NCI-H2227 treated with DMSO at 0.1 percent for 48 hours (cell line): ENCODE measurements around the gene PHC3.
"Not testable (repeated sequence)": the region's sequence is repeated elsewhere in the genome, so short reads cannot be mapped to it uniquely, and the experiment has no call there.

Experiments
- DNase-seq: peaks from one replicate; lab custom pipeline; 2025; lab: John Stamatoyannopoulos, UW

PHC3 gene

DNA sequence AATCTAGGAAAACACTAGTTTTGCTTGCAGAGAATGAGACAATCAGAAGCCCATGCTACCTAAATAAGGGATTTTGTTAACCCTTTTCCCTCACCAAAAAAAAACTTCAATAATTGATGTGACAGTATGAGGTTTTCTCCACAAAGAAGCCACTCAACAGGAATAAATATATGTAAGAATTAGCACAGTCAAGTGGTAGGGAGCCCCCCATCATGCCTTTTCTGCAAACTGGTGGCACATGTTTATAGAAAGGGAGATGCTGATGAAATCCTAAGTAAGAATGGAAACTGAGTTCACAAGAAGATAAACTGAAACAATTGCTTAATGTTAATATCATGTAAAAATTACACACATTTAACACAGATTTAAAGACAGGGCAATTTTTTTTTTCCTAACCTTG is 51.0 kb downstream of the PHC3 start:
- no peak for DNase-seq

DNA sequence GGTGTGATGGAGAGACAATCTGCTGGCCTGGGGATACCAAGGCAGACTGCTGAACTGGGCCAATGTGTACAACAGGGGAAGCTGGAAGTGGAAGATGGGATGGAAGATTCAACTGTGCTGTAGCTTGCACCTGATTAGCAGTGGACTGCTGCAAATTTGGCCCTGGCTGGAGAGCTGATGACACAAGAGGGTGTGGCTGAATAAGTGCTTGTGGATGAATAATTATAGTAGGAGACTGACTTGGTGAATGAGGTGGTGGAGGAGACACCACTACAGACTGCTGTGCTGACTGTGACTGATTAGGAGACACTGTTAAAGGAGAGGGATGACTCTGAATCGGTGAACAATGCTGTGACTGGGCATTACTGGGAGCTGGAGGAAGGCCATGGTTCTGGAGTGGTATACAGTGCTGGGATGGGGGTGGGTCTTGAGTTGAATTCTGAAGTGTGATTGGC is 52.5 kb downstream of the PHC3 start:
- no peak for DNase-seq

- no peak for DNase-seq
Observed at GRCh38 chr3:170128259-170128976, 53.1 kb downstream of the PHC3 start.

DNA sequence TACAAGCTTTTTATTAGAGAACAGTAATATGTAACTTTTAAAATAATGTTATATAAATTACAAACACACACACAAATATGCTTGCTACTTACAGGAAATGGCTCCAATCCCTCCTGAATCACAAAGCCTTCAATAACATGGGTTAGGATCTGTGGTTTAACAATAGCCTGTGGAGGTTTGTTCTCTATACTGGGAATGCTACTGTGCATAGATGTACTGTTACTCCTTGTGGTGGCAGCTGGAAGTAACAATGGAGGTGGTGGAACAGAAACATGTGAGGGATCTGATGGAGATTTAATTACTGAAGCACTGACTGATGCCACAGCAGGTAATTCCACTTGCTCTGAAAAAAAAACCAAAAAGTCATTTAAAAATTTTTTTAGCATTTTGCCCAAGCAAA is 64.4 kb downstream of the PHC3 start:
- no peak for DNase-seq

- DNase-seq = not testable (repeated sequence)
Observed at GRCh38 chr3:170114165-170114564, 67.4 kb downstream of the PHC3 start.

DNA sequence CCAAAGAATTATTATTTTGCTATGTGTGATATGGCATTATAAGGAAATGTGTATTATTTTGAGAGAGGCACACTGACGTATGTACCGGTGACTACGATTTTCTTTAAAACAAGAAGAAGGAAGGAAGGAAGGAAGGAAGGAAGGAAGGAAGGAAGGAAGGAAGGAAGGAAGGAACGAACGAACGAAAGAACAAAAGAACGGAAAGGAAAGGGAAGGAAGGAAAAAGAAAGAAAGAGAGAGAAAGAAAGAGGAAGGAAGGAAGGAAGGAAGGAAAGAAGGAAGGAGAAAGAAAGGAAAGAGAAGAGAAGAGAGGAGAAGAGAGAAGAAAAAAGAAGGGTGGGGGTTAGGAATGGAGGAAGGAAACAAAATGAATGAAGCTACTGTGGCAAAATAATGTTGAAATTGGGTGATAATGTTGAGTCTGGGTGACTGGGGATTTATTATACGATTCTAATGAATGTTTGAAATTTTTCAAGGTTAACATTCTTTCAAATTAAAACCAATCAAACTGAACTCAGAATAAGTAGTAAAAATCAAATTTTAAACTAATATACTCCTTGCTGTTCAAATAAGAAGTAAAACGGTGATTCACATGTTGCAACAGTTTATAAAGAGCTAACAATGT is 70.3 kb downstream of the PHC3 start:
- no peak for DNase-seq

DNA sequence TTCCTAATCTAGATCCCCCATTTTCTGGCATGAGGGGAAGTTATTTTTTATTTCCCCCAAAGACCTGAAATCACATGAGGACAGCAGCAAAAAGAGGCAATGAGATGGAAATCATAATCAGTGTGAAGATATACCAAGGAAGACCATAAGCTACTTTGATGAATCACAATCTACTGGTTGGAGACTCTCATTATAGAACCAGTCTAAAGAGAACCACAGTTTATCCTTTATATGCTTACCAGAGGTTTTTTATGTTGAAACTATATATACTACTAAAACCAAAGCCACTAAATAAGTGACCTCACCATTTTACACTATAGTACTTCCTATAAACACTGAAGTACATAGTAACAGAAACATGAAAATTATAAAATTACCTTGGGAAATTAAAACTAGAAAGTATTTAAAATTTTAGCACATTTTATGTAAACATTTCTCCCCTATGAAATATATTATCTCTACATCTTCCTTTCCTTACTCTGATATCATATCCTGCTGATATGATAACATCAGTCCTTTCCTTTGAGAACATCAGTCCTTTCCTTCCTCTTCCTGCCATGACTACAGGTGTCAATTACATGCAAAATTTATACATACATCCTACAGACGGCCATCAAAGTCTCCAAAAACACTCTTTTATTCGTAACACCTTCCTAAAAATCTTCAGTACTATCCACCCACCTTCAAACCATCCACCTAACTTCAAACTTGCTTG is 71.8 kb downstream of the PHC3 start:
- no peak for DNase-seq

GRCh38 chr3:170108955-170109354 is 72.6 kb downstream of the PHC3 start:
- no peak for DNase-seq

GRCh38 chr3:170107941-170108340 is 73.6 kb downstream of the PHC3 start:
- no peak for DNase-seq

- no peak for DNase-seq
Observed at GRCh38 chr3:170102431-170102830, 79.1 kb downstream of the PHC3 start.

- no peak for DNase-seq
Observed at GRCh38 chr3:170100944-170101343, 80.6 kb downstream of the PHC3 start.

DNA sequence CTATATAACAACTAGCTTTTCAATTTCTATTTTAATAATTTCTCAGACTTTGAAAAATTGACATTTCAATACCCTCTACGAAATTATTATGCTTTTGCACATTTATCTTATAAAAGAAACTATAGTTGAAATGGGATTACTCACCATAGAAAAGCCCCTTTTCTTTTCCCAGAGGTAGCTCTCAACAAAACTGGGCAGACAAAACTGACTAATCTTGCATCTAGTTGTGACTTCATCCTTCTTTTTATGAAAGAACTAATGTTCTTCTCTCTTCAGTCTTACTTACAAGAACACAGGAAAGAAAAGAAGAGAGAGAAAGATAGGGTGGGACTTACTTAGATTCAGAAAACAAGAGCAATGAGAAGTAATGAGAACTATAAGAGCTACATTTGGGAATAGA is 82.8 kb downstream of the PHC3 start:
- DNase-seq = no peak

DNA sequence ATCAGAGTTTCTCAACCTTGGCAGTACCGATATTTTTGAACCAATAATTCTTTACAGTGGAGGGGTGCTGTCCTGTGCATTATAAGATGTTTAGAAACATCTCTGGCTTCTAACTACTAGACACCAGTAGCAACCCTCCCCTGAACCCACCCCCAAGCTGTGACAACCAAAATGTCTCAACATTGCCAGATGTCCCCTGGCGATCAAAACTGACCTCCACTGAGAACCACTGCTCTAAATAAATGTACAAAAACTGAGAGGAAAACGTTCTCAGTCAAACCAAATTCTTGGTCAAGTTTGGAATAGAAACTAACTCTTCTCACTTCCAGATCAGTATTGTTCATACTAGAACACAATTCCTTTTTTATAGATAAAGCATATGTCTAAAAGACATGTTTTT is 85.2 kb downstream of the PHC3 start:
- no peak for DNase-seq

GRCh38 chr3:170095771-170096170 is 85.8 kb downstream of the PHC3 start:
- DNase-seq = no peak

DNA sequence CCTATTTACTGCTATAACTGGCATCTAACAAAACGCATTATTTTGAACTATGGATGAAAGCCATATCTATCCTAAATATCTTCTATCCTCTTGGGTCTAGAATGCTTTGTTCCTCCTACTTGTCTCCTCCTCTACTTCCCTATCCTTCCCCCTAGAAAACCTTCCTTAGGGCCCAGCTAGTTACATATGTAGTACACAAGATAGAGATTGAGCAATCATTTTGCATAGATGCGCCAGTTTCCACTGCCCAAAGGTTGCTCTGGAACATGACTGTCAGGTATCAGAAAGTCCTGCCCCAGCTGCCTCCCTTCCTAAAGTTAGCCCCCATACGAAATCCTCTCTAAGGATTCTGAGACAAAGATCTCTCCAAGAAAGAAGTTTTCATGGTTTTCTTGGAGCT is 88.6 kb downstream of the PHC3 start:
- DNase-seq = no peak

DNA sequence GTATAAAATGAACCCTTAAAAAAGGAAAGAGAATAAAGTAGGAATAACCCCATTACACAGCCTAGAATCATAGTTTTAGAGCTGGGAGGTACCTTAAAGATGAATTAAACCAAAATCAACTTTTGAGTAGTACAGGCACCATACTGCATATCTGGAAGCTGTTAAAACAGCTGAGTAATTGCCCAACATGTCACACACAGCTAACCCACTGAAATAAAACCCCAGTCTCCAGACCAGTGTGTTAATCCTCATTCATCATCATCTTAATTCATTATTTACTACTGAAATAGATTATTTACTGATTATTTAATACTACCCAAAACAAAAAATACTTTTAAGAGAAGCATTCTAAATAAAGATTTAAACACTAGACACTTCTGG is 90.9 kb downstream of the PHC3 start:
- DNase-seq = no peak

- DNase-seq = no peak
Observed at GRCh38 chr3:170089862-170090600, 91.5 kb downstream of the PHC3 start.

GRCh38 chr3:170085396-170085795 is 96.1 kb downstream of the PHC3 start:
- no peak for DNase-seq

DNA sequence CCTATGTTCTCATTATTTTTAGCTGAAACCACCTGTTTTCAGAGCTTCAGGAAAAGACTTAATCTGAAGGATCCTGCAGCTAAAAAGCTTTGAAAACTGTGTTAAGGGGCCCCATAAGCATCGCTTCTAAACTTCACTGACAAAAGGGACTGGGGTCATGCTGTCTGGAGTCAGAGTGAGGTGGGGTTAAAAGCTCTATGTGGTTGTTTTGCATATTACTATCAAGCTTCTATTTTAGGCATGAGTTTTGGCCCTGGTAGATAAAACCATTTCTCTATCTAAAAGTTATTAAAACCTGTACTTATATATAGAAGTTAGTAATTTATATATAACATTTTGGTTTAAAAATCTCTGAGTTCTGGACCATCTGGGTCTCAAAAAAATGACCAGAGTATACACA is 98.2 kb downstream of the PHC3 start:
- DNase-seq = no peak

DNA sequence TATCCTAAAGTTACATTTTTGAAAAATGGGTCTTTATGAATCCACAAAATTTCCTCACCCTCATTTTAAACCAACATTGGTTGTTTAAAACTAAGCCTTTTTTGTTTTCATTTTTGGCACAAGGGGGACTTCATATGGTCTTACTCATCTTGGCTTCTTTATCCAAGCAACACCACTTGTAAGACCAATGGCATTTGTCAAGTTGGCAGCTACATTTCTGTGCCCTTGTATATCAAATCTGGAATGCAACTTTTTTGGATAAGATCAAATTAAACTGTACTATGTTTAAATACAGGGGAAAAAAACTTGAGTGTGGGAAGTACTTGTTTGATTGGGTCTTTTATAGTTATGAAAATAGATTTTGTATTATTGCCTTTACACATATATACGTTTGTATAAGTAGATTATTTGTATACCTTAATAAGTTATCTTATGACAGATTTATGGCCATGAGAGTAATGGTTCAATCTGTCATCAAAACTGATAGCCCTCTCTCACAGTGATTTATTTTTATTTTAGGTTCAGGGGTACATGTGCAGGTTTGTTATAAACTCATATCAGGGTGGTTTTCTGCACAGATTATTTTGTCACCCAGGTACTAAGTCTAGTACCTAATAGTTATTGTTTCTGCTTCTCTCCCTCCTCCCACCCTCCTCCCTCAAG is 100.3 kb downstream of the PHC3 start:
- no peak for DNase-seq

DNA sequence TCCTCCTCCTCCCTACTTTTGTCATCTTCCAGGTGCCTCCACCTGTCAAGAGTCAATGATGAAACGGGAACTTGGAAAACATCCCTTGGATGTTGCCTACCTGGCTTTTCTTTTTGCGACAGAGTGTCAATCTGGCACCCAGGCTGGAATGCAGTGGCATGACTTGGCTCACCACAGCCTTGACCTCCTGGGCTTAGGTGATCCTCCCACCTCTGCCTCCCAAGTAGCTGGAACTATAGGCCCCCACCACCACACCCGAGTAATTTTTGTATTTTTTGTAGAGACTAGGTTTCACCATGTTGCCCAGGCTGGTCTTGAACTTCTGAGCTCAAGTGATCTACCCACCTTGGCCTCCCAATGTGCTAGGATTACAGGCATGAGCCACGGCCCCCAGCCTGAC is 100.9 kb downstream of the PHC3 start:
- DNase-seq = no peak

DNA sequence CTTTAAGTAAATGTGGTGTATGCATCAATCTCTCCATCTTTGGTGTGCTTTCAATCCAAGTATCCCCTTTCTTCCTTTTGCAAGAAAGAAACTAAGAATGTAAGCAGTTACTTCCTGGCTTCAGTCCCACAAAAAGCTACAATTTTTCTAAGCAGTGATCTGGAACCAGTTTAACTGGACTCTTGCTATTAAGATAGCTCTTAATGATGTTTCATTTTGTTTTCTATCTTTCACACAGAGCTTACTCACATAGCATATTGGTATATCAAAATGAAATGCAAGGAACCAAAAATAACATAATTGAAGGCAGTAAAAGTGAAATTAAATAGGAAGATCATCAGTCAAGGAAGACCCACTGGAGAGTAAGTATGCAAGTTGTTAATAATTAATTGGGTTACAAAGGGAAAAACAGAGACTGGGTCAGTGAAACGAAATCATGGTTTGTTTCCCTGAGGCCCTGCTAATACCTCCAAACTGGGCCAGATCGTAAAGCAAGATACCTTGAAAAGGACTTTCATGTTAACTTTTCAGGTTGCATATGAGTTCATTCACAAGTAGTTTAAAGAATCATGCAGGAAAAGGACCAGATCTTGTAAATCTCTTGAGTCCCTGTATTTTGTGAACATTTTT is 101.9 kb downstream of the PHC3 start:
- DNase-seq = no peak
